GM12878 (cell line): ENCODE data around the gene MTA3. TPM values are rescaled to one million over a fixed set of nuclear protein-coding genes. Genes with fewer than 3 reads are reported as not detected.

Experiments
- ATAC-seq: fragments of 200-7000 bp; cut with Tn5 transposase; 3 replicates; pipeline ENCODE4 v1.9.1; 2020; ENCODE audit warnings: mild to moderate bottlenecking, moderate library complexity
- BruUV-seq: library from RNA; stranded (reverse); fragments of 400-500 nt; replicated peaks from 2 replicates; lab custom pipeline; 2021; lab: Mats Ljungman, UMichigan
- CTCF ChIA-PET: fragments of 300-600 bp; sonication (Branson Sonifier 250); formaldehyde crosslinking; extraction: SDS; loops from one replicate; lab custom pipeline; 2021; ENCODE audit warnings: inconsistent platforms; lab: Yijun Ruan, JAX
- POLR2A ChIA-PET: fragments of 350-600 bp; formaldehyde crosslinking; extraction: SDS; loops from one replicate; lab custom pipeline; 2021; ENCODE audit warnings: inconsistent platforms; lab: Charles Lee
- RAD21 ChIA-PET: fragments of 300-600 bp; sonication (Branson Sonifier 250); formaldehyde crosslinking; loops from one replicate; lab custom pipeline; 2023; ENCODE audit warnings: antibody characterized with exemption; ENCODE audit not compliant: unreplicated experiment; lab: Charles Lee
- SMC1A ChIA-PET: fragments of 300-600 bp; sonication (Branson Sonifier 250); formaldehyde crosslinking; loops from one replicate; lab custom pipeline; 2023; ENCODE audit not compliant: unreplicated experiment, uncharacterized antibody; lab: Charles Lee
- DNase-seq: peaks from one replicate; pipeline ENCODE4 v3.0.0-alpha.2; 2011; ENCODE audit warnings: low read depth, low spot score
- FAIRE-seq: peaks from 3 replicates; lab custom pipeline; 2011; peaks lifted over from hg19 to GRCh38; lab: Jason Lieb, UNC
- H2AFZ ChIP-seq: 2 replicates; pipeline ENCODE4 v1.6.0; 2011; ENCODE audit warnings: low read depth, low read length, control low read depth; ENCODE audit not compliant: control insufficient read depth
- H3K27ac ChIP-seq: 2 replicates; pipeline ENCODE4 v1.5.1; 2011; ENCODE audit warnings: control low read depth; ENCODE audit not compliant: control insufficient read depth, insufficient read depth
- H3K27me3 ChIP-seq, 2 experiments: replicated peaks in 1 of 2; 2 replicates each; pipeline versions ENCODE4 v1.6.0 to v1.6.1; 2011; ENCODE audit warnings: low read length in 1 of 2; ENCODE audit not compliant: control insufficient read depth in 2 of 2, insufficient read depth in 2 of 2
- H3K36me3 ChIP-seq, 2 experiments: 2 replicates each; pipeline ENCODE4 v1.5.1; 2011; ENCODE audit warnings: low read length in 1 of 2; ENCODE audit not compliant: control insufficient read depth in 2 of 2, insufficient read depth in 2 of 2
- H3K4me1 ChIP-seq: 2 replicates; pipeline ENCODE4 v1.6.1; 2011; ENCODE audit warnings: mild to moderate bottlenecking, low read length, moderate library complexity, mixed read lengths; ENCODE audit not compliant: control insufficient read depth, insufficient read depth
- H3K4me2 ChIP-seq: 2 replicates; pipeline ENCODE4 v1.6.0; 2011; ENCODE audit warnings: control low read depth; ENCODE audit not compliant: control insufficient read depth, insufficient read depth
- H3K4me3 ChIP-seq: fragments of 200-600 bp; sonication (generic); 2 replicates; pipeline ENCODE4 v1.5.1; 2016
- H3K79me2 ChIP-seq: 2 replicates; pipeline ENCODE4 v1.6.0; 2011; ENCODE audit warnings: low read length; ENCODE audit not compliant: control insufficient read depth, insufficient read depth
- H3K9ac ChIP-seq: 2 replicates; pipeline ENCODE4 v1.8.0; 2011; ENCODE audit warnings: low read length, control low read depth, mixed read lengths; ENCODE audit not compliant: control insufficient read depth, insufficient read depth
- H3K9me3 ChIP-seq: replicated peaks from 3 replicates; pipeline ENCODE4 v1.5.1; 2011; ENCODE audit warnings: mild to moderate bottlenecking, low read length; ENCODE audit not compliant: control insufficient read depth, insufficient read depth
- H4K20me1 ChIP-seq: 2 replicates; pipeline ENCODE4 v1.6.0; 2011; ENCODE audit not compliant: control insufficient read depth, insufficient read depth
- ASH2L ChIP-seq: fragments of 300-600, 200-600 bp; sonication (generic); IDR thresholded peaks from 2 replicates; pipeline ENCODE4 v1.6.1; 2017; ENCODE audit warnings: low read depth, mild to moderate bottlenecking, borderline replicate concordance
- CBFB ChIP-seq: IDR thresholded peaks from 2 replicates; pipeline ENCODE4 v1.6.1; 2016; ENCODE audit warnings: antibody characterized with exemption, low read depth
- CREM ChIP-seq: IDR thresholded peaks from 2 replicates; pipeline ENCODE4 v1.6.1; 2014; ENCODE audit warnings: antibody characterized with exemption, low read depth
- ETV6 ChIP-seq, 2 experiments: fragments of 450-650 bp in 1 of 2; IDR thresholded peaks in 1 of 2; conservative IDR thresholded peaks in 1 of 2; 2 replicates each; pipeline ENCODE4 v1.6.1; 2014; ENCODE audit warnings: antibody characterized with exemption in 1 of 2, borderline replicate concordance in 1 of 2, low read depth in 1 of 2, mild to moderate bottlenecking in 1 of 2, moderate library complexity in 1 of 2
- HCFC1 ChIP-seq: fragments of 150-350 bp; IDR thresholded peaks from 2 replicates; pipeline ENCODE4 v1.6.1; 2014; ENCODE audit warnings: low read length
- IRF4 ChIP-seq: IDR thresholded peaks from 2 replicates; pipeline ENCODE4 v1.6.1; 2011; ENCODE audit warnings: low read depth, low read length
- MEF2B ChIP-seq: fragments of 450-650 bp; IDR thresholded peaks from 2 replicates; pipeline ENCODE4 v1.6.1; 2018; ENCODE audit warnings: mild to moderate bottlenecking, moderate library complexity; ENCODE audit not compliant: partially characterized antibody, poor library complexity, severe bottlenecking
- NFXL1 ChIP-seq: fragments of 450-650 bp; IDR thresholded peaks from 2 replicates; pipeline ENCODE4 v1.6.1; 2017; ENCODE audit warnings: antibody characterized with exemption, mild to moderate bottlenecking, borderline replicate concordance
- NFYA ChIP-seq: IDR thresholded peaks from 2 replicates; pipeline ENCODE4 v1.6.1; 2011; ENCODE audit warnings: low read depth, mild to moderate bottlenecking, low read length, improper control_type of control experiment, borderline replicate concordance
- NFYB ChIP-seq: IDR thresholded peaks from 2 replicates; pipeline ENCODE4 v1.6.1; 2011; ENCODE audit warnings: low read depth, mild to moderate bottlenecking, low read length, improper control_type of control experiment, moderate library complexity; ENCODE audit not compliant: insufficient read depth
- POLR2AphosphoS5 ChIP-seq: IDR thresholded peaks from 2 replicates; pipeline ENCODE4 v1.6.1; 2011; ENCODE audit warnings: mild to moderate bottlenecking, low read length, inconsistent platforms
- RELA ChIP-seq: fragments of 450-650 bp; IDR thresholded peaks from 2 replicates; pipeline ENCODE4 v1.8.0; 2014; ENCODE audit warnings: borderline replicate concordance; ENCODE audit not compliant: partially characterized antibody
- TARDBP ChIP-seq: IDR thresholded peaks from 2 replicates; pipeline ENCODE4 v1.6.1; 2016; ENCODE audit warnings: borderline replicate concordance
- ZBED1 ChIP-seq: IDR thresholded peaks from 2 replicates; pipeline ENCODE4 v1.6.1; 2016; ENCODE audit warnings: borderline replicate concordance
- in situ Hi-C: fragments of 300-500 bp; cut with MboI; formaldehyde crosslinking; loops from 9 replicates; pipeline ENCODE4 v1.14.3; 2018; ENCODE audit warnings: mixed read lengths
- intact Hi-C: fragments of 100-400 bp; cut with micrococcal nuclease; formaldehyde crosslinking; loops from one replicate; pipeline ENCODE4 v1.14.2; 2022; ENCODE audit not compliant: unreplicated experiment
- polyA plus RNA-seq, 11 experiments: library from polyadenylated mRNA; depleted of rRNA in 4 of 11; unstranded in 6 of 11; stranded (reverse) in 5 of 11; fragments of >200 nt; fragmentation: Nextera tagmentation in 4 of 11; fragmentation: Illumina TruSeq in 1 of 11; extraction: Ambion mirVana in 4 of 11; extraction: Trizol in 1 of 11; gene quantifications; 1 replicate in 1 of 11; 2 replicates in 10 of 11; pipeline versions ENCODE4 v1.2.1 to v1.2.3, GENCODE V29; 2011 to 2016; ENCODE audit warnings: inconsistent platforms in 2 of 11, missing spikeins in 2 of 11, low read depth in 1 of 11
- total RNA-seq, 4 experiments: library from RNA; depleted of rRNA in 3 of 4; stranded (reverse); fragments of >200 nt in 3 of 4; fragmentation: Illumina TruSeq in 1 of 4; extraction: Trizol in 1 of 4; gene quantifications; 2 replicates each; pipeline versions ENCODE4 v1.2.1 to v1.2.3, GENCODE V29; 2013 to 2021
- TF ChIP-seq, protein P1 (sequence below): fragments of 450-650 bp; IDR thresholded peaks from 2 replicates; pipeline ENCODE4 v1.6.1; 2017; ENCODE audit warnings: mild to moderate bottlenecking
- TF ChIP-seq, protein P2 (sequence below): fragments of 450-650 bp; IDR thresholded peaks from 2 replicates; pipeline ENCODE4 v1.6.1; 2017; ENCODE audit warnings: mild to moderate bottlenecking, moderate library complexity
- TF ChIP-seq, protein P3 (sequence below): IDR thresholded peaks from 2 replicates; pipeline ENCODE4 v1.6.1; 2012; ENCODE audit warnings: low read depth, low read length, improper control_type of control experiment
- TF ChIP-seq, protein P4 (sequence below): IDR thresholded peaks from 2 replicates; pipeline ENCODE4 v1.6.1; 2012; ENCODE audit warnings: low read depth, low read length, improper control_type of control experiment

Gene MTA3
- total and polyA plus RNA-seq, 10 of the 15 experiments (the other 5 are each of a cell fraction or from before 2014, with no cell fraction given), result 17.6 to 45.5 (median 26.5) TPM

DNA sequence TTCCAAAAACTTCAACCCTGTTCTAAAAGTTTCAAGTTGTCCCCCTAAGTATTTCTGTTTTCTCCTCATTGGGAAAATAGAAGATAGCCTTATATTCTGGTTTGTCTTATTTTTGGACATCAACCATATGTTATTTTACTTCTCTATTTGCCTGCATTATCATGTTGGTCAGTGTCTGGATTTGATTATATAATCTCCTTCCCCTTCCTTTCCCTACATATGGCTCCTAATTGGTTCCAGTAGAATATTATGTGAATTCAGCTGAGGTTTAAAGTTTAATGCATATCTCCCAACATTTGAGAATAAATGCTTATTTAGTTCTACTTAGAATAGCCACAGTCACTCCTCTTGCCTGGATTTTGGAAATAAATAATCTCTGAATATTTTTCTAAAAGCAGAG, 128.6 kb downstream of the MTA3 start:
- ChIA-PET RAD21 (interaction anchor here (0.9 kb wide), 1 partner anchor 58 kb away, joined by 4 read pairs; no protein-coding TSS in a partner anchor), CTCF (no interaction called here), POLR2A (interaction anchor here (0.5 kb wide), 1 partner anchor 59 kb away, joined by 3 read pairs; no protein-coding TSS in a partner anchor), SMC1A (interaction anchor here (1.3 to 1.5 kb wide), 3 partner anchors 10 to 25 kb away, joined by 3 to 4 read pairs (median 3); no protein-coding TSS in a partner anchor)
- FAIRE-seq, result no peak
- H3K4me1 ChIP-seq, result no peaks in the 10 kb centered on the region; the same call in 1 of the 2 replicates
- no peak for DNase-seq
- no peak overlapping the region for H3K4me2 ChIP-seq
- H3K9me3 ChIP-seq, result no peaks in the 10 kb centered on the region
- in situ Hi-C loops, result no loop called here
- no peak overlapping the region for H3K4me3 ChIP-seq
- no peak overlapping the region for H2AFZ ChIP-seq
- H4K20me1 ChIP-seq, result no peaks in the 10 kb centered on the region; the same call in 1 of the 2 replicates
- no peak overlapping the region for H3K27ac ChIP-seq
- intact Hi-C loops, result no loop called here
- no peaks in the 10 kb centered on the region for H3K27me3 ChIP-seq
- H3K36me3 ChIP-seq, result peaks cover 2 to 6% of the 10 kb centered on the region in 2 experiments; a peak in 3 of 4 replicates
- no peak overlapping the region for H3K9ac ChIP-seq
- no peak for ATAC-seq
- no peaks in the 10 kb centered on the region for H3K79me2 ChIP-seq
- BruUV-seq, result no TSS peak
- TF ChIP-seq RELA (no peak), TARDBP (no peak), NFYA (no peak), POLR2AphosphoS5 (no peak), NFXL1 (no peak), NFYB (no peak), ETV6 (conservative IDR thresholded peaks at IDR 0.05 in 1 of 2, IDR thresholded peaks at IDR 0.05 in 1 of 2; ENCODE audit: borderline replicate concordance in 1 of 2, low read depth in 1 of 2) (no peak), HCFC1 (no peak), CBFB (no peak), CREM (no peak), MEF2B (no peak), IRF4 (no peak), ASH2L (no peak), ZBED1 (no peak)
- TF ChIP-seq, protein P1, sequence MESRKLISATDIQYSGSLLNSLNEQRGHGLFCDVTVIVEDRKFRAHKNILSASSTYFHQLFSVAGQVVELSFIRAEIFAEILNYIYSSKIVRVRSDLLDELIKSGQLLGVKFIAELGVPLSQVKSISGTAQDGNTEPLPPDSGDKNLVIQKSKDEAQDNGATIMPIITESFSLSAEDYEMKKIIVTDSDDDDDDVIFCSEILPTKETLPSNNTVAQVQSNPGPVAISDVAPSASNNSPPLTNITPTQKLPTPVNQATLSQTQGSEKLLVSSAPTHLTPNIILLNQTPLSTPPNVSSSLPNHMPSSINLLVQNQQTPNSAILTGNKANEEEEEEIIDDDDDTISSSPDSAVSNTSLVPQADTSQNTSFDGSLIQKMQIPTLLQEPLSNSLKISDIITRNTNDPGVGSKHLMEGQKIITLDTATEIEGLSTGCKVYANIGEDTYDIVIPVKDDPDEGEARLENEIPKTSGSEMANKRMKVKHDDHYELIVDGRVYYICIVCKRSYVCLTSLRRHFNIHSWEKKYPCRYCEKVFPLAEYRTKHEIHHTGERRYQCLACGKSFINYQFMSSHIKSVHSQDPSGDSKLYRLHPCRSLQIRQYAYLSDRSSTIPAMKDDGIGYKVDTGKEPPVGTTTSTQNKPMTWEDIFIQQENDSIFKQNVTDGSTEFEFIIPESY, result no peak
- TF ChIP-seq, protein P2, sequence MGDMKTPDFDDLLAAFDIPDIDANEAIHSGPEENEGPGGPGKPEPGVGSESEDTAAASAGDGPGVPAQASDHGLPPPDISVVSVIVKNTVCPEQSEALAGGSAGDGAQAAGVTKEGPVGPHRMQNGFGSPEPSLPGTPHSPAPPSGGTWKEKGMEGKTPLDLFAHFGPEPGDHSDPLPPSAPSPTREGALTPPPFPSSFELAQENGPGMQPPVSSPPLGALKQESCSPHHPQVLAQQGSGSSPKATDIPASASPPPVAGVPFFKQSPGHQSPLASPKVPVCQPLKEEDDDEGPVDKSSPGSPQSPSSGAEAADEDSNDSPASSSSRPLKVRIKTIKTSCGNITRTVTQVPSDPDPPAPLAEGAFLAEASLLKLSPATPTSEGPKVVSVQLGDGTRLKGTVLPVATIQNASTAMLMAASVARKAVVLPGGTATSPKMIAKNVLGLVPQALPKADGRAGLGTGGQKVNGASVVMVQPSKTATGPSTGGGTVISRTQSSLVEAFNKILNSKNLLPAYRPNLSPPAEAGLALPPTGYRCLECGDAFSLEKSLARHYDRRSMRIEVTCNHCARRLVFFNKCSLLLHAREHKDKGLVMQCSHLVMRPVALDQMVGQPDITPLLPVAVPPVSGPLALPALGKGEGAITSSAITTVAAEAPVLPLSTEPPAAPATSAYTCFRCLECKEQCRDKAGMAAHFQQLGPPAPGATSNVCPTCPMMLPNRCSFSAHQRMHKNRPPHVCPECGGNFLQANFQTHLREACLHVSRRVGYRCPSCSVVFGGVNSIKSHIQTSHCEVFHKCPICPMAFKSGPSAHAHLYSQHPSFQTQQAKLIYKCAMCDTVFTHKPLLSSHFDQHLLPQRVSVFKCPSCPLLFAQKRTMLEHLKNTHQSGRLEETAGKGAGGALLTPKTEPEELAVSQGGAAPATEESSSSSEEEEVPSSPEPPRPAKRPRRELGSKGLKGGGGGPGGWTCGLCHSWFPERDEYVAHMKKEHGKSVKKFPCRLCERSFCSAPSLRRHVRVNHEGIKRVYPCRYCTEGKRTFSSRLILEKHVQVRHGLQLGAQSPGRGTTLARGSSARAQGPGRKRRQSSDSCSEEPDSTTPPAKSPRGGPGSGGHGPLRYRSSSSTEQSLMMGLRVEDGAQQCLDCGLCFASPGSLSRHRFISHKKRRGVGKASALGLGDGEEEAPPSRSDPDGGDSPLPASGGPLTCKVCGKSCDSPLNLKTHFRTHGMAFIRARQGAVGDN, result no peak
- TF ChIP-seq, protein P3, sequence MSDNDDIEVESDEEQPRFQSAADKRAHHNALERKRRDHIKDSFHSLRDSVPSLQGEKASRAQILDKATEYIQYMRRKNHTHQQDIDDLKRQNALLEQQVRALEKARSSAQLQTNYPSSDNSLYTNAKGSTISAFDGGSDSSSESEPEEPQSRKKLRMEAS, result no peak
- TF ChIP-seq, protein P4, sequence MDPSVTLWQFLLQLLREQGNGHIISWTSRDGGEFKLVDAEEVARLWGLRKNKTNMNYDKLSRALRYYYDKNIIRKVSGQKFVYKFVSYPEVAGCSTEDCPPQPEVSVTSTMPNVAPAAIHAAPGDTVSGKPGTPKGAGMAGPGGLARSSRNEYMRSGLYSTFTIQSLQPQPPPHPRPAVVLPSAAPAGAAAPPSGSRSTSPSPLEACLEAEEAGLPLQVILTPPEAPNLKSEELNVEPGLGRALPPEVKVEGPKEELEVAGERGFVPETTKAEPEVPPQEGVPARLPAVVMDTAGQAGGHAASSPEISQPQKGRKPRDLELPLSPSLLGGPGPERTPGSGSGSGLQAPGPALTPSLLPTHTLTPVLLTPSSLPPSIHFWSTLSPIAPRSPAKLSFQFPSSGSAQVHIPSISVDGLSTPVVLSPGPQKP, result no peak
